ENCODE data around the gene NUP85. TPM values are rescaled to one million over a fixed set of nuclear protein-coding genes. Genes with fewer than 3 reads are reported as not detected.
"Not testable (repeated sequence)": the region's sequence is repeated elsewhere in the genome, so short reads cannot be mapped to it uniquely, and the experiment has no call there.

NUP85 gene
- total and polyA plus RNA-seq, 11 donors: 9.4 to 40.9 (median 21.5) TPM

GRCh38 chr17:75160211-75160610, 45.3 kb upstream of the NUP85 start:
- 94 to 97% (median 95%) methylated on average over 5 of the region's 5 CpGs for WGBS, 4 donors
- no peak for ATAC-seq
- no peak overlapping the region for H3K27ac ChIP-seq
- intact Hi-C loops (cut with DNase I): no loop called here
- DNase-seq: no peak
- peaks cover 0 to 33% (median 17%) of the 10 kb centered on the region in 9 donors for H3K36me3 ChIP-seq
- TF ChIP-seq POLR2A (IDR thresholded peaks at IDR 0.05): no peak
- TF ChIP-seq CTCF (IDR thresholded peaks at IDR 0.05): no peak
- peaks cover 0 to 1% (median 0%) of the 10 kb centered on the region in 12 donors for H3K4me1 ChIP-seq
- no peaks in the 10 kb centered on the region for H3K9me3 ChIP-seq
- no peaks in the 10 kb centered on the region for H3K27me3 ChIP-seq
- no peak overlapping the region for H3K4me3 ChIP-seq

GRCh38 chr17:75163074-75163473, 42.4 kb upstream of the NUP85 start:
- 93 to 95% (median 94%) methylated on average over 5 of the region's 5 CpGs for WGBS, 4 donors
- Histone ChIP-seq H3K27me3 (no peaks in the 10 kb centered on the region), H3K9me3 (no peaks in the 10 kb centered on the region), H3K36me3 (peaks cover 0 to 62% (median 45%) of the 10 kb centered on the region in 9 donors), H3K27ac (no peak overlapping the region), H3K4me1 (no peaks in the 10 kb centered on the region), H3K4me3 (no peak overlapping the region)
- DNase-seq (no peak), ATAC-seq (no peak)
- intact Hi-C loops (cut with DNase I): no loop called here
- TF ChIP-seq POLR2A (IDR thresholded peaks at IDR 0.05): no peak

GRCh38 chr17:75164606-75165005, 40.9 kb upstream of the NUP85 start:
- H3K4me3 ChIP-seq; ATAC-seq; H3K9me3 ChIP-seq; H3K4me1 ChIP-seq; DNase-seq; H3K27ac ChIP-seq; intact Hi-C loops (cut with DNase I); H3K27me3 ChIP-seq: not testable (repeated sequence)
- 97 to 98% (median 97%) methylated on average over 15 of the region's 15 CpGs for WGBS, 4 donors
- peaks cover 0 to 70% (median 57%) of the 10 kb centered on the region in 9 donors for H3K36me3 ChIP-seq

- intact Hi-C loops (cut with DNase I): no loop called here
- ATAC-seq: no peak
- TF ChIP-seq CTCF (IDR thresholded peaks at IDR 0.05) (no peak), POLR2A (IDR thresholded peaks at IDR 0.05) (no peak)
- no peaks in the 10 kb centered on the region for H3K9me3 ChIP-seq
- no peaks in the 10 kb centered on the region for H3K27me3 ChIP-seq
- no peak overlapping the region for H3K4me3 ChIP-seq
- no peak for DNase-seq
- no peak overlapping the region for H3K27ac ChIP-seq
- H3K4me1 ChIP-seq: peaks cover 0 to 17% (median 6%) of the 10 kb centered on the region in 12 donors
- H3K36me3 ChIP-seq: peaks cover 0 to 98% (median 90%) of the 10 kb centered on the region in 9 donors
- WGBS, 4 donors: 77 to 90% (median 85%) methylated on average over 4 of the region's 4 CpGs
Measured at GRCh38 chr17:75168998-75169397, 36.5 kb upstream of the NUP85 start.

- H3K36me3 ChIP-seq: peaks cover 0 to 98% (median 93%) of the 10 kb centered on the region in 9 donors
- H3K4me1 ChIP-seq: peaks cover 0 to 20% (median 6%) of the 10 kb centered on the region in 12 donors
- intact Hi-C loops (cut with DNase I): loop anchor here in 8 of 10 donors (2.0 to 10.0 kb wide), 4 partner anchors 56 to 61 kb away; no protein-coding TSS in a partner anchor
- TF ChIP-seq CTCF (IDR thresholded peaks at IDR 0.05) (no peak), POLR2A (IDR thresholded peaks at IDR 0.05) (no peak)
- H3K27me3 ChIP-seq: no peaks in the 10 kb centered on the region
- H3K4me3 ChIP-seq: no peak overlapping the region
- 73 to 87% (median 80%) methylated on average over 3 to 4 of the region's 4 CpGs for WGBS, 4 donors
- DNase-seq (no peak), ATAC-seq (no peak)
- no peaks in the 10 kb centered on the region for H3K9me3 ChIP-seq
- no peak overlapping the region for H3K27ac ChIP-seq
Measured at GRCh38 chr17:75173526-75173925, 32.0 kb upstream of the NUP85 start.
